GM21515 (cell line): Measurements from ENCODE around the gene DUSP16.
"Not testable (repeated sequence)": the region's sequence is repeated elsewhere in the genome, so short reads cannot be mapped to it uniquely, and the experiment has no call there.

Experiments used
- ATAC-seq: cut with Tn5 transposase; IDR thresholded peaks from one replicate; pipeline ENCODE4 v1.9.1; 2021; ENCODE audit not compliant: unreplicated experiment

The DUSP16 gene

GRCh38 chr12:12471982-12472961 lies 90.4 kb downstream of the DUSP16 start:
- ATAC-seq: not testable (repeated sequence)

- ATAC-seq: no peak
These were observed 91.8 kb downstream of the DUSP16 start for GRCh38 chr12:12470751-12471306.

- ATAC-seq: no peak
These were observed 93.3 kb downstream of the DUSP16 start for GRCh38 chr12:12469386-12469785.

GRCh38 chr12:12468575-12468974 lies 94.1 kb downstream of the DUSP16 start:
- no peak for ATAC-seq

GRCh38 chr12:12467688-12468261 lies 94.9 kb downstream of the DUSP16 start:
- no peak for ATAC-seq

GRCh38 chr12:12467264-12467663 lies 95.4 kb downstream of the DUSP16 start:
- no peak for ATAC-seq

- ATAC-seq: no peak
These were observed 96.5 kb downstream of the DUSP16 start for GRCh38 chr12:12466157-12466556.

GRCh38 chr12:12465522-12465921 lies 97.1 kb downstream of the DUSP16 start:
- no peak for ATAC-seq

GRCh38 chr12:12461923-12462315 lies 100.7 kb downstream of the DUSP16 start:
- ATAC-seq: no peak

GRCh38 chr12:12460935-12461922 lies 101.4 kb downstream of the DUSP16 start:
- no peak for ATAC-seq

GRCh38 chr12:12456637-12457036 lies 106.0 kb downstream of the DUSP16 start:
- no peak for ATAC-seq

- no peak for ATAC-seq
These were observed 108.3 kb downstream of the DUSP16 start for GRCh38 chr12:12454315-12454714.

- no peak for ATAC-seq
These were observed 109.0 kb downstream of the DUSP16 start for GRCh38 chr12:12453635-12454034.

- ATAC-seq: no peak
These were observed 110.2 kb downstream of the DUSP16 start for GRCh38 chr12:12452326-12452902.

GRCh38 chr12:12451098-12451497 lies 111.6 kb downstream of the DUSP16 start:
- ATAC-seq: no peak

- no peak for ATAC-seq
These were observed 112.6 kb downstream of the DUSP16 start for GRCh38 chr12:12450043-12450471.

GRCh38 chr12:12449533-12450025 lies 113.1 kb downstream of the DUSP16 start:
- ATAC-seq: no peak

GRCh38 chr12:12447837-12448236 lies 114.8 kb downstream of the DUSP16 start:
- no peak for ATAC-seq

- no peak for ATAC-seq
These were observed 115.4 kb downstream of the DUSP16 start for GRCh38 chr12:12447236-12447635.

- ATAC-seq: no peak
These were observed 115.9 kb downstream of the DUSP16 start for GRCh38 chr12:12446786-12447185.
